ENCODE results near the gene C1GALT1.
"Not testable (repeated sequence)": the region's sequence is repeated elsewhere in the genome, so short reads cannot be mapped to it uniquely, and the experiment has no call there.

The C1GALT1 gene

GRCh38 chr7:7182156-7183060 lies at the start of gene C1GALT1:
Gene C1GALT1, plus strand, starts transcription at chr7:7182544. Its CDS starts 51,776 bp downstream, at chr7:7234320.
- DNase-seq (ENCODE audit: low read depth): peak; percentile 92

- DNase-seq (ENCODE audit: low read depth): no peak
Measured at GRCh38 chr7:7134046-7134445, 48.3 kb upstream of the C1GALT1 start.

GRCh38 chr7:7135074-7135473 lies 47.3 kb upstream of the C1GALT1 start:
- DNase-seq (ENCODE audit: low read depth): no peak

GRCh38 chr7:7135924-7136323 lies 46.4 kb upstream of the C1GALT1 start:
- not testable (repeated sequence) for DNase-seq (ENCODE audit: low read depth)

GRCh38 chr7:7136466-7137381 lies 45.6 kb upstream of the C1GALT1 start:
- DNase-seq (ENCODE audit: low read depth): no peak

GRCh38 chr7:7138897-7139296 lies 43.4 kb upstream of the C1GALT1 start:
- no peak for DNase-seq (ENCODE audit: low read depth)

GRCh38 chr7:7143404-7143803 lies 38.9 kb upstream of the C1GALT1 start:
- DNase-seq (ENCODE audit: low read depth): not testable (repeated sequence)

GRCh38 chr7:7145151-7145550 lies 37.2 kb upstream of the C1GALT1 start:
- not testable (repeated sequence) for DNase-seq (ENCODE audit: low read depth)

GRCh38 chr7:7146837-7147236 lies 35.5 kb upstream of the C1GALT1 start:
- no peak for DNase-seq (ENCODE audit: low read depth)

GRCh38 chr7:7148798-7149481 lies 33.4 kb upstream of the C1GALT1 start:
- DNase-seq (ENCODE audit: low read depth): no peak

GRCh38 chr7:7151285-7151684 lies 31.1 kb upstream of the C1GALT1 start:
- no peak for DNase-seq (ENCODE audit: low read depth)

GRCh38 chr7:7151865-7152264 lies 30.5 kb upstream of the C1GALT1 start:
- no peak for DNase-seq (ENCODE audit: low read depth)

- DNase-seq (ENCODE audit: low read depth): no peak
Measured at GRCh38 chr7:7152315-7152714, 30.0 kb upstream of the C1GALT1 start.

GRCh38 chr7:7154355-7154754 lies 28.0 kb upstream of the C1GALT1 start:
- DNase-seq (ENCODE audit: low read depth): not testable (repeated sequence)

- no peak for DNase-seq (ENCODE audit: low read depth)
Measured at GRCh38 chr7:7156663-7157062, 25.7 kb upstream of the C1GALT1 start.

GRCh38 chr7:7157177-7157886 lies 25.0 kb upstream of the C1GALT1 start:
- DNase-seq (ENCODE audit: low read depth): no peak

GRCh38 chr7:7157887-7158271 lies 24.5 kb upstream of the C1GALT1 start:
- no peak for DNase-seq (ENCODE audit: low read depth)

GRCh38 chr7:7159063-7159658 lies 23.2 kb upstream of the C1GALT1 start:
- no peak for DNase-seq (ENCODE audit: low read depth)

- DNase-seq (ENCODE audit: low read depth): no peak
Measured at GRCh38 chr7:7164591-7164990, 17.8 kb upstream of the C1GALT1 start.

GRCh38 chr7:7165372-7165771 lies 17.0 kb upstream of the C1GALT1 start:
- no peak for DNase-seq (ENCODE audit: low read depth)

- DNase-seq (ENCODE audit: low read depth): no peak
Measured at GRCh38 chr7:7166318-7166717, 16.0 kb upstream of the C1GALT1 start.
